Nucleus accumbens (tissue), 56 donors: Measurements from ENCODE around the gene ZNF17.

Experiments
- DNase-seq, 56 donors: peaks; one replicate each; lab custom pipeline; 2025; lab: John Stamatoyannopoulos, UW

Gene ZNF17

DNA sequence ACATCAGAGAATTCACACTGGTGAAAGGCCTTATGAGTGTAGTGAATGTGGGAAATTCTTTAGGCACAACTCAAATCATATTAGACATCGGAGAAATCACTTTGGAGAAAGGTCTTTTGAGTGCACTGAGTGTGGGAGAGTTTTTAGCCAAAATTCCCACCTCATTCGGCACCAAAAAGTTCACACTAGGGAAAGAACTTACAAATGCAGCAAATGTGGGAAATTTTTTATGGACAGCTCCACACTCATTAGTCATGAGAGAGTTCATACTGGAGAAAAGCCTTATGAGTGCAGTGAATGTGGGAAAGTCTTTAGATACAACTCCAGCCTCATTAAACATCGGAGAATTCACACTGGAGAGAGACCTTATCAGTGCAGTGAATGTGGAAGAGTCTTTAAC is 10.1 kb downstream of the ZNF17 start:
- no peak for DNase-seq

DNA sequence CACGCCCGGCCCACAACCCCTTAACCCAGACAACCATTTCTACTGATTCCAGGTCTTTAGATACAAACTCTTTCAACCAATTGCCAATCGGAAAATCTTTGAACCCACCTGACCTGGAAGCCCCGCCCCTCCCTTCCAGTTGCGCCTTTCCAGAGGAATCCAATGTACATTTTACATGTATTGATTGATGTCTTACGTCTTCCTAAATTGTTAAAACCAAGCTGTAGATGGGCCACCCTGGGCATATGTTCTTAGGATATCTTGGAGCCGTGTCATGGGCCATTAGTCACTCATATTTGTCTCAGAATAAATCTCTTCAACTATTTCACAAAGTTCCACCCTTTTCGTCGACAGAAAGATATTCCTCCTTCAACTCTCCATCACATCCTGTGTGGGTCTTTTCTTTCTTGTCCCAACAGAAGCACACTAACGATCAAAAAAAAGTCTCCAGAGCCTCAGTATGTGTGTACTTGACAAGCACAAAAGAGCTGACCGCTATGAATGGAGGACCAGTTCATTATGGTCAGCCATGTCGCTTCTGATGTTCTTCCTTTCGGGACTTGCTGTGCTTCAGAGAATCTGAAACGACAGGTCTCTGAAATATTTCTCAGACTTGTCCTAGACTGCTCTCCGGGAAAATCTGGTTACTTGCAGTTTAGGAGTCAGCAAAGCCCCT is 23.6 kb downstream of the ZNF17 start:
- no peak for DNase-seq

DNA sequence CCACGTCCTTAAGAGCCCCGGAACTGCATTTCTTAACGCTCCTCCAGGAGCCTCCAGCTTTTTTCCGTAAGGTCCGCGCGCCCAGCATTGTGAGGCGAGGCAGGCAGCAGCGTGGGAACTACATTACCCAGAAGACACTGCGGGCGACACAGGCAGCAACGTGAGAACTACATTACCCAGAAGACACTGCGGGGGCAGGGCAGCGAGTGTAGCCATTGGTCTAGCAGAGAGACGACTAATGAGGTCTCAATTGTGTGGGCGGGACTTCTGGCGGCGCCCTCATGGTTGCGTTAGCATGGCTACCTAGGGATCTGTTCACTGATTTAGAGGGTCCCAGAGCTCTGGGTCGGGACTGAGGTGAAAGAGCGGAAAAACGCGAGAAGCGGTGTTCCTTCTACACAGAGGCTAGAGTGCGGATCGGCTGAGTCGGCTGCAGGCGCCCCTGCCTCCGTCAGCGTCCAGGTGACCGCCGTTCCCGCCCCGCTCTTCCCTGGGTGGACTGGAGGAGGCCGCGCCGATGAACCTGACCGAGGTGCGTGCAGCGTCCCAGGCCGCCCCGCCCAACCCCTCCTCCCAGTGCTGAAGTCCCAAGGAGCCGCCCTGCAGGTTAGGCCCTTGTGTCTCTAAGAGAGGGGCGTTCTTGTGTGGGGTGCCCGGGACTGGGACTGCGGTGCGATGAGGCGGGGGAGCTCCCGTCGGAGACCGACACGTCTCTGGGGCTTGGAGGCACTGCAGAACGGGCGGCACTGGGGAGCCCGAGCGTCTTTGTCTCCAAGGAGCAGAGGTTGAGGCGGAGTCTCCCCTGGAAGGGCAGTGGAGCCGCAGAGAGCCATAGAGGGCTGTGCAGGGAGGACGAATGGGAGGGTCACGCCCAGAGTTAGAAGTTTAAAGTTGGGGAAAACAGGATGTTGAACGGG is 24.4 kb downstream of the ZNF17 start, which contains the start of gene ZNF749:
Gene ZNF749, plus strand, starts transcription at position 264 of the 917 bp plus-strand sequence. Its CDS starts 254 bp downstream, at position 518.
- DNase-seq: peak; percentile 80 to 99 (median 95)

DNA sequence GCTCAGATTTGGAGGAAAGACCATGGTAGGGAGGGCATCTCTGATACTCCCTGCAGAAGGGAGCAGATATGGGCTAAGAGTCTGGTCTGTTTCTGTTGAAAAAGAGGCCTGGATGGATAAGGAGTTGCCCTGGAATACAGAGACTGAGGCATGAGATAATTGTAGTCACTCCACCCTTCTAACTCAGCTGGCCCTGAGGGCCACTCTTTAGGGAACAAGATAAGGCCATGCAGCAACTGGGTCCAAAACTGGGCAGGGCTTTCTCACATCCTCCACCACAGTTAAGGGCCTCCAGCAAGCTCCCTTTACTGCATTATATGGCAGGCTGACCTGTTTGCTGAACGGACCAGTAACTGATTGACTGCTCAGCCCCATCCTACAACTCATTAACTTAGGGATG is 25.5 kb downstream of the ZNF17 start:
- no peak for DNase-seq

DNA sequence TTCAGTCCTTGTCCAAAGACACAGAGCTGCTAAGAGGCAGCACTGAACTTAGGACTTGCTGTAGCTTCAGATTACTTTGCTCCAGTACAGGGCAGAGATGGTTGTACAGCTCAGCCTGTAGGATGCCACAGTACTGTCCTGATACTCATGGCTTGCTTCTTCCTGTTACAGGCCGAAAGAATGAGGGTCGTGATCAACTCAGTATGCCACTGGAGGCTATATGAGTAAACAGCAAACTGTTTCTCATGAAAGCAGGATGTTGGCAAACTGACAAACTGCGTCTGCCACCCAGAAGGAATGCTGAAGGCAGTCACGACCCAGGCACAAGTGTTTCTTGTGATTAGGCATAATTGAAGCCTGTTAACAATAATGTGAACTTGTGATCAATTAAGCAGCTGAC is 27.0 kb downstream of the ZNF17 start:
- DNase-seq: no peak

DNA sequence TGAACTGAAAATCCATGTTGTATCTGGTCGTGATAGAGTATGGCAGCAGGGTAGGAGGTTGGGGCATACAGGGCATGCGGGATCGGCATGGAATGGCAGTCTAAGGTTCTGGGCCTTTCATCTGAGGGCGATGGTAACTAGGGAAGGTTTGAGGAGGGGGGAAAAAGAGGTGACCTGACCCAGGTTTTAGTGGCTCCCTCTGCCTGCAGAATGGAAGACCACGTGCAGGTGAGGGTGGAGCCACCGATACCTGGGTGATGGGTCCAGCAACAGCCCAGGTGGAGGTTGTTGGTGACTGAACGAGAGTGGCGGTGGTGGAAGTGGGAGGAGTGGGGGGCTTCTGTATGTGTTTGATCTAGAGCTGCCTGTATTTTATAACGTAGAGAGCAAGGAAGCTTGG is 28.0 kb downstream of the ZNF17 start:
- no peak for DNase-seq

DNA sequence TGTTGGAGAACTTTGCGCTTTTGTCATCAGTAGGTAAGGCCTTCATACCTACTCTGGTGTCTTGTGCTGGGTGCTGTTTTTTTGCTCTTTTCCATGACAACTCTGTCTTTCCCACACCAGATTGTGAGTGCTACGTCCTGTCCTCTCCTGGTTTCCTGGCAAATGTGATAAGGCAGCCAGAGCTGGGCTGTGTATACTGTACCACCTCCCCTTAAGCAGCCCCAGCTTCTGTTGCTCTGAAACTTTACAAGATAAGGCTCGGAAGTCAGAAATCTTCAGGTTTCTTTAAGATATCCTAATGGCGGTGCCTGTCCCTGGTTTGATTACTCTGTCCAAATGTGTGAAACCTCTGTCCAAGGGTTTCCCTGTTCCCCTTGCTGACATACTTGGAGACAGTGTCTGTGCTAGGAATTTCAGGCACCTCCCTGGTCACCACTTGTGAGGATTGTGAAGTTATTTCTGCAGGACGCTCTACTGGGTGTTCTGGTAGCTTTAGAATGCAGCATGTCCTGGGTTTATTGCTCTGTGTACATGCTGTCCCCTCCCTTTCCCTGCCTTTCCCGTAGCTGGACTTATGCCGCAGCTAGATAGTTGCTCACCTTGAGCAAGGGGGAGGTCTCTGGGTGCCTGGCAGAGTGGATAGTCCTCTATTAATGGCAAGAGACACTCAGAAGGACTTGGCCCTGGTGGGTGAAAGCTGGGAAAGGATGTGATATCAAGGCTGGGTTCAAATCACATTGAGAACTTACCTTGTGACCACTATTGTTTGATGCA is 31.2 kb downstream of the ZNF17 start:
- DNase-seq: no peak

DNA sequence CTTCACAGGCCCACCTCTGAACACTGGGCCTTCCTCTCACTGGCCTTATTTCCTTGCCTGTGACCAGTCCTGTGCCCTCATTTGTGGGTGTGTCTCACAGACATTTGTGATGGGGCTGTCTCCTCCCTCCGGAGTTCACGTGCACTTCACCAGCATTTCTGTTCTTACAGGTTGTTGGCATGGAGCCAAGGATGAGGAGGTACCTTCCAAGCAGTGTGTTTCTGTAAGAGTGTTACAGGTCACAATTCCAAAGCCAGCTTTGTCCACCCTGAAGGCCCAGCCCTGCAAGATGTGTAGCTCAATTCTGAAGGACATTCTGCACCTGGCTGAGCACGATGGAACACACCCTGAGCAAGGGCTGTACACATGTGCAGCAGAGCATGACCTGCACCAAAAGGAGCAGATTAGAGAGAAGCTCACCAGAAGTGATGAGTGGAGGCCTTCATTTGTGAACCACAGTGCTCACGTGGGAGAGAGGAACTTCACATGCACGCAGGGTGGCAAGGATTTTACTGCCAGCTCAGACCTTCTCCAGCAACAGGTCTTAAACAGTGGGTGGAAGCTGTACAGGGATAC is 32.2 kb downstream of the ZNF17 start:
- DNase-seq: no peak

DNA sequence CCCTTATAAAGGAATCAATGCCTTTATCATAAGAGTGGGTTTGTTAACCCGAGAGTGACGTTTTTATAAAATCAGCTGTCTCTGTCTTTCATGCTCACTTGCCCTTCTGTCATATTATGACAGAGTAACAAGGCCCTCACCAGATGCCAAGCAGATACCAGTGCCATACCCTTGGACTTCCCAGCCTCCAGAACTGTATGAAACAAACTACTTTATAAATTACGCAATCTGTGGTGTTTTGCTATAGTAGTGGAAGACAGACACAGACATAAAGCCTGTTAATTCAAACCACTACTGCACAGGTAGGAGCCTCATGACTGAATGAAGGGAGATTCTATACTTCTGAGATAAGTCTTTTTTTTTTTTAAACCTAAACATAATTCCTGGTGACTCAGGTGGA is 41.3 kb downstream of the ZNF17 start:
- DNase-seq: no peak

DNA sequence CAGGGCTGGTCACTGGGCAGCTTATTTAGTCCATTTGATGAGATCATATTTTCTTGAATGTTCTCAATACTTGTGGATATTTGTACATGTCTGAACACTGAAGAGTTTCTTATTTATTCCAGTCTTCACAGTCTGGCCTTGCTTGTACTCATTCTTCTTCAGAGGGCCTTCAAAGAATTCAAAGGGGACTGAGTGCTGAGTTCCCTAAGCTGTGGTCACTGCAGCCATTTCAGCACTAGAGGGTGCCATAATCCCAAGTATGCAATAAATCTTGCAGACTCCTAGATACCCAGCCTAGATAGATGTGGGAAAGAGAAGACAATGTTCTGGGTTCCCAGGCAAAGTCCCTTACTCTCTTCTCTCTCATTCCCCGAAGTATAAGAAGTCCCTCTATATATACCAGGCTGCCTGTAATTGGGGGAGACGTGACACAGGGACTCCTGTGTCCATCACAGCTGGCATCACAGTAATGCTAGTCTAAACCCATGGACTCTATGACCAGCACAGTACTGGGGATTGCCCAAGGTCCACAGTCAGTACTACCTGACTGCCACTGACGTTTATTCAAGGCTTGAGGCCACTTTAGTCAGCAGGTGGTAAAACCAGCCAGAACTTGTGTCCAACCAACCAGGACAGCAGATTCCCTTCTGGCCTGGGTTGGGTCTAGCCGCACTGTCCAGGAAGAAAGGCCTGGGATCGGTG is 54.9 kb downstream of the ZNF17 start:
- DNase-seq: no peak

DNA sequence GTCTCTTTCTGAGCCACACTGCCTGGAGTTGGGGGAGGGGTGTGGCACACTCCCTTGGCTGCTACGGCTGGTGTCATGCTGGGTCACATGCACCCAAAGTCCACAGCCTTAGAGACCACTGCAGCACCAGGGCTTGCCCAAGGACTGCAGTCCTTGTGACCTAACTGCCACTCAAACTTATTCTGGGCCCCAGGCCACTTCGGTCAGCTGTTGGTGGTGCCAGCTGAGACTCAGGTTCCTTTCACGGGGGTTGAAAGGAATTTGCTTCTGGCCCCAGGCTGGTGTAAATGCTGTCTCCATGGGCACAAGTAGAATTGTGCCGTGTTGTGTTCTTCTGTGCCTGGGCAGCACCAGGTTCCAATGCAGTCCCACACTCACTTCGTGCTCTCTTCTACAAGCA is 55.5 kb downstream of the ZNF17 start:
- peak in 1 of 56 donors; percentile 0 for DNase-seq
